Mucosa of stomach (tissue), 1 donor: ENCODE data around the gene ZNF789.

Experiments used
- H3K27me3 ChIP-seq: one replicate; pipeline ENCODE4 v1.7.0; 2013; ENCODE audit warnings: mild to moderate bottlenecking, low read length; ENCODE audit not compliant: control insufficient read depth, insufficient read depth
- H3K36me3 ChIP-seq: one replicate; pipeline ENCODE4 v1.7.0; 2013; ENCODE audit warnings: low read length; ENCODE audit not compliant: control insufficient read depth, insufficient read depth
- H3K4me1 ChIP-seq: one replicate; pipeline ENCODE4 v1.7.0; 2013; ENCODE audit warnings: mild to moderate bottlenecking, low read length; ENCODE audit not compliant: control insufficient read depth, insufficient read depth
- H3K4me3 ChIP-seq: one replicate; pipeline ENCODE4 v1.7.0; 2013; ENCODE audit warnings: low read length
- H3K9ac ChIP-seq: one replicate; pipeline ENCODE4 v1.7.0; 2013; ENCODE audit warnings: mild to moderate bottlenecking, low read length, moderate library complexity
- H3K9me3 ChIP-seq: one replicate; pipeline ENCODE4 v1.7.0; 2013; ENCODE audit warnings: mild to moderate bottlenecking, low read length, moderate library complexity; ENCODE audit not compliant: control insufficient read depth
- donor health status: Pancreatic carcinoma.

The ZNF789 gene

DNA sequence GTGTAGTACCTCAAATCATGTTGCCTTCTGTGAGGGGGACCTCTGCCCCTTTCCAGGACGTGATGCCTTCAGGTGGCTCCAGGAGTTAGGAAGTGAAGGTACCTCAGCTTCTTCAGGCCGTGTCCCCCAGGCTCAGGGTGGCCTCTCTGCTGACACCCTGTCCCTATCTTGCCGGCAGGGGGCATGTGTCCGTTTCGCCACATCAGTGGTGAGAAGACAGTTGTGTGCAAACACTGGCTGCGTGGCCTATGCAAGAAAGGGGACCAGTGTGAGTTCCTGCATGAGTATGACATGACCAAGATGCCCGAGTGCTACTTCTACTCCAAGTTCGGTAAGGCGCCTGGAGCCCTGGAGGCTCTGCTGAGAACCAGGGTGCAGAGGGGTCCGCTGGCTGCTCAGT, 24.7 kb upstream of the ZNF789 start:
- peaks cover 14% of the 10 kb centered on the region for H3K36me3 ChIP-seq
- H3K4me3 ChIP-seq: no peak overlapping the region
- H3K4me1 ChIP-seq: no peaks in the 10 kb centered on the region
- no peaks in the 10 kb centered on the region for H3K27me3 ChIP-seq
- no peak overlapping the region for H3K9ac ChIP-seq
- H3K9me3 ChIP-seq: no peaks in the 10 kb centered on the region

DNA sequence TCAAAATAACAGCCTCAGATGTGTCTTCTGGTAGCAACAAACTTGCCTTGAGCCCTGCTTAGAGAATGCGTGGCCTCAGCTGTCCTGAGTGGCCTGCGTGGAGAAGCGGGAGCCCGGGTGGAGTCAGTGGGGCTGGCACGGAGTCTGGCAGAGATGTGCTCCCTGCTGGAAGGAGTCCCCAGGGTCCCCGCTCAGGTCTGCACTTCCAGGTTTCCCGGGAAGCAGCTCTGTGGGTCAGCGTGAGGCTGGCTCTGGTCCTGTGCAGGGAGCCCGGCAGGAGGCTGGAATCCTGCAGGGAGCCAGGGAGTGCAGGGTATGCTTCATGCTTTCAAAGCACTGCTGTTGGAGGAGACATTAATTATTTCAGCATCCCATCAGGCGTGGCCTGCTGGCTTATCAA, 23.8 kb upstream of the ZNF789 start:
- H3K9me3 ChIP-seq: no peaks in the 10 kb centered on the region
- peaks cover 14% of the 10 kb centered on the region for H3K36me3 ChIP-seq
- H3K4me1 ChIP-seq: no peaks in the 10 kb centered on the region
- H3K27me3 ChIP-seq: no peaks in the 10 kb centered on the region
- no peak overlapping the region for H3K4me3 ChIP-seq
- no peak overlapping the region for H3K9ac ChIP-seq

GRCh38 chr7:99449326-99449725, 23.4 kb upstream of the ZNF789 start:
- H3K9me3 ChIP-seq: no peaks in the 10 kb centered on the region
- no peak overlapping the region for H3K4me3 ChIP-seq
- no peaks in the 10 kb centered on the region for H3K27me3 ChIP-seq
- H3K4me1 ChIP-seq: no peaks in the 10 kb centered on the region
- no peak overlapping the region for H3K9ac ChIP-seq
- peaks cover 14% of the 10 kb centered on the region for H3K36me3 ChIP-seq

- H3K4me1 ChIP-seq: no peaks in the 10 kb centered on the region
- peaks cover 22% of the 10 kb centered on the region for H3K36me3 ChIP-seq
- no peak overlapping the region for H3K9ac ChIP-seq
- no peak overlapping the region for H3K4me3 ChIP-seq
- no peaks in the 10 kb centered on the region for H3K27me3 ChIP-seq
- H3K9me3 ChIP-seq: no peaks in the 10 kb centered on the region
Measured at GRCh38 chr7:99451936-99452335, 20.8 kb upstream of the ZNF789 start.

GRCh38 chr7:99452541-99452940, 20.1 kb upstream of the ZNF789 start:
- Histone ChIP-seq H3K4me1 (no peaks in the 10 kb centered on the region), H3K36me3 (peaks cover 23% of the 10 kb centered on the region), H3K4me3 (no peak overlapping the region), H3K9me3 (no peaks in the 10 kb centered on the region), H3K9ac (no peak overlapping the region), H3K27me3 (no peaks in the 10 kb centered on the region)

- Histone ChIP-seq H3K4me3 (no peak overlapping the region), H3K36me3 (peaks cover 28% of the 10 kb centered on the region), H3K4me1 (no peaks in the 10 kb centered on the region), H3K27me3 (no peaks in the 10 kb centered on the region), H3K9me3 (no peaks in the 10 kb centered on the region), H3K9ac (no peak overlapping the region)
Measured at GRCh38 chr7:99453105-99453504, 19.6 kb upstream of the ZNF789 start.

- Histone ChIP-seq H3K9ac (no peak overlapping the region), H3K36me3 (peaks cover 24% of the 10 kb centered on the region), H3K4me1 (no peaks in the 10 kb centered on the region), H3K9me3 (no peaks in the 10 kb centered on the region), H3K4me3 (no peak overlapping the region), H3K27me3 (no peaks in the 10 kb centered on the region)
Measured at GRCh38 chr7:99455874-99456273, 16.8 kb upstream of the ZNF789 start.

- Histone ChIP-seq H3K9me3 (no peaks in the 10 kb centered on the region), H3K4me1 (no peaks in the 10 kb centered on the region), H3K36me3 (peaks cover 22% of the 10 kb centered on the region), H3K9ac (no peak overlapping the region), H3K27me3 (no peaks in the 10 kb centered on the region), H3K4me3 (no peak overlapping the region)
Measured at GRCh38 chr7:99456288-99456687, 16.4 kb upstream of the ZNF789 start.

DNA sequence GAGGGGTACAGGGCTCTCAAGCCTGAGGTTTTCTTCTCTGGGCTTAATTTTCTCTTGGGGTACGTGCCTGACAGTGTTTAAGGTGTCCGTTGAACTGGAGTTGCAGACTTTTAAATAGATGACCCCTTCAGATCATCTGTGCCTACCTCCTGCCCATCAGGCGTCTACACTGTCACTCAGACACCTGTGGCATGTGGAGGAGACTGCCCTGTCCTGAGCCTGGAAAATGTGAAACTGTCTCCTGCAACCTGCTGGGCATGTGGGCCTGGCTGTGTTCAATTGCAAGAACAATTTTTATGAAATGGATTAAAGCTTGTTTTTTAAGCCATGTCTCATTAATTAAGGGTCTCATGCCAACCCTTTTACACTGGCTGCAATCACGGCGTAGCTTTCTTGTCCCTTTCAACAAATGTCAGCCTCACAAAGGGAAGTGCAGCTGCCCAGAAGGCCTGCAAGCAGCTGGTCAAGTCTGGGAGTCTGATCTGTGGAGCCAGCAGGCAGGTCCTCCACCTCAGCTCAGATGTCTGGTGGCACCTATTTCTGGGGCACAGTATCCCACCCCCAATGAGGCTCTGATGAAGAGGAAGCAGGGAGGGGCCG, 15.5 kb upstream of the ZNF789 start:
- H3K27me3 ChIP-seq: no peaks in the 10 kb centered on the region
- peaks cover 22% of the 10 kb centered on the region for H3K36me3 ChIP-seq

DNA sequence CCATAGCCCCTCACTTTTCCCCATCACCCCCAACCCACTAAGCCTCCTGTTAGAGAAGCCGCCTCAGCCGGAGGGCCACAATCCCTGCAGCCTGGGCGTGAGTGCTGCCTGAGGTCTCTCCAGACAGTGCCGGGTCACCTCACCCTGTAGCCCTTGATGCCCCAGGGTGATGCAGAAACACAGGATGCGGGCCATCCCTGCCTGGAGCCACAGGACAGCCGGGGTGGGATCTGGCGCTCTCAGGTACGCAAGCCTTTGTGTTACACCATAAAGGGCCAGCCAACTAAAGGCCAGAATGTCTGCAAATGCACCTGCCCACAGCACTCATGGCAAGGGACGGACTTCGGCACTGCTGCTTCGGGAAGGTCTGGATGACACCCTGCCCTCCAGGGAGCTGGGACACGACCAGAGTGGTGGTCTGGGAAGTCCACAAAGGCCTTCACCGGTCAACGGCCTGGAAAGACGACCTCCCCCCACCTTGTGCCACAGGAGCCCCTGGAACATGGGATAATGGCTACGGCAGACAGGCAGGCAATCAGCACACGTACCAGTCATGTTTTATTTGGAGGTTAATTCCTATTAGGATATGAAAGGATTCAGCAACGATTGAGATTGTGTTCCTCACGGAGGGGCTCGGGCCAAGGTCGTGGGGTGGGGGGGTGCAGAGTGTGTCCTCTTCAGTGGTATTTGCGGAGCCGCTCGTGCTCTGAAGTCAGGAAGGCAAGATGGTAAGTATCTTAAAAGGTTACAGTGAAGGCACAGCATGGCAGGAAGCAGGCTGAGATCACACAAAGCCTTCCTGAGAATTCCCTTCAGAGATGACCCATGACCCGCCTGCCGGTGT, 14.8 kb upstream of the ZNF789 start:
- no peaks in the 10 kb centered on the region for H3K9me3 ChIP-seq
- H3K27me3 ChIP-seq: no peaks in the 10 kb centered on the region
- no peak overlapping the region for H3K9ac ChIP-seq
- H3K4me1 ChIP-seq: no peaks in the 10 kb centered on the region
- no peak overlapping the region for H3K4me3 ChIP-seq
- H3K36me3 ChIP-seq: peaks cover 22% of the 10 kb centered on the region

More for the DNA sequence above, 15.5 kb upstream of the ZNF789 start:
- no peaks in the 10 kb centered on the region for H3K9me3 ChIP-seq
- H3K4me3 ChIP-seq: no peak overlapping the region
- no peaks in the 10 kb centered on the region for H3K4me1 ChIP-seq
- no peak overlapping the region for H3K9ac ChIP-seq

DNA sequence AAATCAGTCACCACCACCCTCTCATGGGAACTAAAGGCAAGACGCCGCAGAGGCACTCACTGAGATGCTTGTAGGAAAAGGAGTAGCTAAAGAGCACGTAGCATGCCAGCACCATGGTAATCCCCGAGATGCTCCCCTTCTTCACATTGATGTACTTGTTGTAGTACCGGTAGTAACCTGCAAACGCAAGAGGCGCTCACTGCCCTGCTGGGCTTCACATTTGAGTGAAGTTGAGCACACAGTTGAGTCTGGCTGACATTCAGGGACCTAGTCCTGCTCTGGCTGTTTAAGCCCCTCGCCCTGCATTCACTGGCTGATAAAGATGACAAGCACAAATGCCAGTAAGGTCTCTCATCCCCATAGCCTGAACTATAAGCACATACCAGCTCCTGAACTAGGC, 13.6 kb upstream of the ZNF789 start:
- Histone ChIP-seq H3K9me3 (no peaks in the 10 kb centered on the region), H3K4me1 (no peaks in the 10 kb centered on the region), H3K36me3 (peaks cover 26% of the 10 kb centered on the region), H3K27me3 (no peaks in the 10 kb centered on the region), H3K9ac (no peak overlapping the region), H3K4me3 (no peak overlapping the region)

GRCh38 chr7:99460651-99461050, 12.0 kb upstream of the ZNF789 start:
- Histone ChIP-seq H3K36me3 (peaks cover 26% of the 10 kb centered on the region), H3K27me3 (no peaks in the 10 kb centered on the region), H3K9me3 (no peaks in the 10 kb centered on the region), H3K9ac (no peak overlapping the region), H3K4me1 (peaks cover 8% of the 10 kb centered on the region), H3K4me3 (no peak overlapping the region)
